ENCODE measurements around the gene RAPGEF4.

RAPGEF4 gene

DNA sequence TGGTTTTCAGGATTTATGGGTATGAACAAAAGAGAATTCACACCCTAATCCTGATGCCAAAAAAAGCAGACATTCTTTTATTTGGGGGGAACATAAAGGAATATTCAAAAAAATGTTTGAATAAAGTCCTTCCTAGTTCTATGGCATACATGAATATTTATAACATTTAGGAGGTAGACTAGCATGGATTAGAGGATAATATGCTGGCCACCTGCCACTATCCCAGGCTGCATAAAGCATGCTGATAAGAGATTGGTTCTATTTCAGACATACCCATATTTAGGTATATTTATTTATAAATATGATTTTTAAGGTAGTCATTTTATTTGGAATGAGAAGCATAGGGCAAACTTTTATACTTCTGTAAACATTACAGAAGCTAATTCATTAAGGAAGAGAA is 305.1 kb downstream of the RAPGEF4 start:
- DNase-seq (ENCODE audit: insufficient read length) = no peak
- TF ChIP-seq POLR2A (IDR thresholded peaks at IDR 0.05; ENCODE audit: low read depth, low read length) (no peak), POLR2AphosphoS5 (IDR thresholded peaks at IDR 0.05; ENCODE audit: low read depth, low read length) (no peak), TAF1 (IDR thresholded peaks at IDR 0.05; ENCODE audit: borderline replicate concordance, low read depth, low read length) (no peak)
- FAIRE-seq = no peak

DNA sequence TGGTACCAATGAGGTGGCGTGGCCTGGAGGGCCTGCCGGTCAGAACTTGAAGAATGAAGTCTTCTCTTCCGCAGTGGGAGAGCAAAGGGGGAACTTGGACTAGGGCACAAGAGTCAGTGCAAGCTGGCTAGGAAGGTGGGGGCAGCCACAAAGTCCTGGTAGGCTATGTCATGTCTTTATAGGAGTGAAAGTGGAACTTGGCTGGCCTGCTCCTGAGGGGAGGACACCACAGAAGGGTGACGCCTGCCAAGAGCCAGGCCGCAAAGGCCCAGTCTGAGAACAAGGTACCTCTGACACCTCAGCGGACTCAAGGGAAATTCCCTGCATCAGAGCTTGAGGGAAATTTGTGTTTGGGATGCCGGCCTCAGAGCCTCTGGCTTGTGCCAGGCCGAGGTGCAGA is 307.8 kb downstream of the RAPGEF4 start:
- TF ChIP-seq TAF1 (IDR thresholded peaks at IDR 0.05; ENCODE audit: borderline replicate concordance, low read depth, low read length) (no peak), POLR2AphosphoS5 (IDR thresholded peaks at IDR 0.05; ENCODE audit: low read depth, low read length) (no peak), POLR2A (IDR thresholded peaks at IDR 0.05; ENCODE audit: low read depth, low read length) (no peak)
- no peak for DNase-seq (ENCODE audit: insufficient read length)
- no peak for FAIRE-seq

DNA sequence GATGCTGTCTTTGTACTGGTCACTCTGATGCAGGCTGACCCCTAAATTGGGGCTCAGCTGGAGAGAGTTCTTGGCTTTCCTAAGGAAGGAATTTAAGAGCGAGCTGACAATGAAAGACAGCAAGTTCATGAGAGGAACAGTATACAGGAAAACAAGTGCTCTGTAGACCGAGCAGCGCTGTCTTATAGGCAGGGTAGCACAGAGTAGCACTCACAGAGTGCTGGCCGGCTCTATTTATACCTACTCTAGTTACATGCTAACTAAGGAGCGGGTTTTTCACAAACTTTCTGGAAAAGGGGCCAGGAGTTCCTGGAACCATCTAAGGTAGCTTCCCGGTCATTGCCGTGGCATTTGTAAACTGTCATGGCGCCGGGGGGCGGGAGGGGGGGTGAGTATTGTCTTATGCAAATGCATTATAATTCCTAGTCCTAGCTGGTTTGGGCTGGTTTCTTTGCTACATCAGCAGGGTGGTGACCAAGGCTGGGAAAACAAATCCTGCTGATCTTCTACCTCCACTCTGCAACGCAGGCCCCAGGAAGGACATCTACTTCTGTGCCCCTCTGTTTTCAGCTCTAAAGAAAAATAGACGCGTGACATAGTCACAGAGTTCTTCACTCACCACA is 308.4 kb downstream of the RAPGEF4 start:
- TF ChIP-seq TAF1 (IDR thresholded peaks at IDR 0.05; ENCODE audit: borderline replicate concordance, low read depth, low read length) (no peak), POLR2AphosphoS5 (IDR thresholded peaks at IDR 0.05; ENCODE audit: low read depth, low read length) (no peak), POLR2A (IDR thresholded peaks at IDR 0.05; ENCODE audit: low read depth, low read length) (no peak)
- FAIRE-seq (no peak), DNase-seq (ENCODE audit: insufficient read length) (no peak)

DNA sequence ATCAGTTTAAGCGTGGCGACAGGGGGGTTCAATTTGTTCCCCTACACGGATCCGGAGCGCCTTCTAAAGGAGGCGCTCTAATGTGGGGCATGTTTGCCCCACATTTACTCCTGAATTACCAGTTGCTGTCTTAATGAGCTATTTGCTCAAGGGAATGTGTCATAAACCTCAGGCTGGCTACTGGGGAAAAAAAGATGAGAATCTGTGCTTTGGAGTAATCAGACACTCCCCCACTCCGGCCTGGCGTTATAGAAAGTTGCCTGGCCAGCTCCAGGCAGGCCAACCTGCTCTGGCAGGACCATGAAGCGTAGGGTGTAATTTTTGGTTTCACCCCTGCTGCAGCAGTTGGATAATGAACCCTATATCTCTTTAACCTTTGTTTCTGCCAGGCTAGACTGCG is 309.0 kb downstream of the RAPGEF4 start:
- FAIRE-seq = no peak
- DNase-seq (ENCODE audit: insufficient read length) = no peak
- TF ChIP-seq TAF1 (IDR thresholded peaks at IDR 0.05; ENCODE audit: borderline replicate concordance, low read depth, low read length) (no peak), POLR2AphosphoS5 (IDR thresholded peaks at IDR 0.05; ENCODE audit: low read depth, low read length) (no peak), POLR2A (IDR thresholded peaks at IDR 0.05; ENCODE audit: low read depth, low read length) (no peak)

DNA sequence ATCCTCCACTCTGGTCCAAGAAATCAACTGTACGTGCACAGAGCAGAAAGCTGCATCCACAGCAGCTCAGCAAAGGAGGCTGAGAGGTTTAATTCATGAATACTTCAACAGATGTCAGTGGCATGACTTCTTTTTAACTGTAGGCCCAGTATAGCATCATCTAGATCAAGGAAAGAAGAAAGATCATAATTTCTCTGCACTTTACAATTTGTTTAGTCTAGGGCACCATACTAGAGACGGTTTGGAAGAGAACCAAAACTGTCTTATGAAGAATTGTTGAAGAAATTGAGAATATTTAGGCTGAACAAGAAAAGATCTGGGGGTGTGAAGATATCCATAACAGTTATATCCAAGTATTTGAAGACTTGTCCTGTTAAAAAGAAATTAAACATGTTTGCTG is 309.5 kb downstream of the RAPGEF4 start:
- FAIRE-seq = no peak
- no peak for DNase-seq (ENCODE audit: insufficient read length)
- TF ChIP-seq POLR2A (IDR thresholded peaks at IDR 0.05; ENCODE audit: low read depth, low read length) (no peak), POLR2AphosphoS5 (IDR thresholded peaks at IDR 0.05; ENCODE audit: low read depth, low read length) (no peak), TAF1 (IDR thresholded peaks at IDR 0.05; ENCODE audit: borderline replicate concordance, low read depth, low read length) (no peak)

DNA sequence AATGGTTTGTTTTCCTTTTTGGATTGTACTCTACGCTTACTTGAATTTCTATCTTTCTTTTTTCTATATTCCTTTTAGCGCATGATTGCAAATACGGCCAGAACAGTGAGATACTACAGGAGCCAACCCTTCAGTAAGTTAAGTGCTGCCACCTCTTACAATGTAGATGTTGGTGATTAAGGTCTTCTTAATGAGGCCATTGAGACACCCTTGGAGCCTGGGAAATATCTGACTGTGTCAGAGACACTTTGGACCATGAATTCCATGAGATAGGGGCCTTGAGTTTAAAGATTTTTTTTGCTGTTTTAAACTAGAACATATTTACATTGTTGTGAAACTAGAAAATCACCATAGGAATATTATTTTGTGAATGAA is 312.9 kb downstream of the RAPGEF4 start:
- no peak for FAIRE-seq
- TF ChIP-seq POLR2A (IDR thresholded peaks at IDR 0.05; ENCODE audit: low read depth, low read length) (no peak), POLR2AphosphoS5 (IDR thresholded peaks at IDR 0.05; ENCODE audit: low read depth, low read length) (no peak), TAF1 (IDR thresholded peaks at IDR 0.05; ENCODE audit: borderline replicate concordance, low read depth, low read length) (no peak)
- DNase-seq (ENCODE audit: insufficient read length) = no peak

DNA sequence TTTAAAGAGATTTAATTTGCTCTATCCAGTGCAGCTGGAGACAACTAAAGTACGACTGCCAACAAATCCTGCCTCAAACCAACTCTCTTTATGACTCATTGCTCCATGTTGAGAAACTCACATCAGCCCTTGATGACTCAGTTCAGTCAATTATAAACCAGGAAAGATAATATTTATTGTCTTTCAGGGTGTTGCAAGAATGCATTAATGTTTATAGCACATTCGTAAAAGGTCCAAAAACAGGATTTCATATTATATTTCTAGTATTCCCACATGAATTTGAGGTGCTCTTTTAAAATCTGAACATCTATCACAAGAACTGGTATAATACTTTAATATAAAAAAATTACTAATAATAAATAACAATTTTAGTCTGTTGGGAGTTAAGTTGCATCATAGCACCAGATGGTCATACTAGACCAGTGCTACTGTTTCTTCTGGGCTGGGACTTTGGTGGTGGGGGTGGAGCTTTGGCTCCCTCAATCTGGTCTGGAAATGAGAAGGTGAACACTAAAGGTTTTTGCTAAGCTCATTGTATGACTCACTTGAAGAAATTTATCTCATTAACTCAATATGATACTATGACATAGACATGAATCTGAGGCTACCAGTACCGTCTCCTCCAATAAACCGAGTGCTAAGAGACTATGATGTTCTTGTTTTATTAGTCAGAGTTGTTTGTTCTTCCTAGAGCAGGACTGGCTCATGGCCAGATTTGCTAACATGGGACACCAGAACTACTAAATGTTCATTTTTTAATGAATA is 313.4 kb downstream of the RAPGEF4 start:
- no peak for FAIRE-seq
- DNase-seq (ENCODE audit: insufficient read length) = peak; percentile 10
- TF ChIP-seq TAF1 (IDR thresholded peaks at IDR 0.05; ENCODE audit: borderline replicate concordance, low read depth, low read length) (no peak), POLR2AphosphoS5 (IDR thresholded peaks at IDR 0.05; ENCODE audit: low read depth, low read length) (no peak), POLR2A (IDR thresholded peaks at IDR 0.05; ENCODE audit: low read depth, low read length) (no peak)

DNA sequence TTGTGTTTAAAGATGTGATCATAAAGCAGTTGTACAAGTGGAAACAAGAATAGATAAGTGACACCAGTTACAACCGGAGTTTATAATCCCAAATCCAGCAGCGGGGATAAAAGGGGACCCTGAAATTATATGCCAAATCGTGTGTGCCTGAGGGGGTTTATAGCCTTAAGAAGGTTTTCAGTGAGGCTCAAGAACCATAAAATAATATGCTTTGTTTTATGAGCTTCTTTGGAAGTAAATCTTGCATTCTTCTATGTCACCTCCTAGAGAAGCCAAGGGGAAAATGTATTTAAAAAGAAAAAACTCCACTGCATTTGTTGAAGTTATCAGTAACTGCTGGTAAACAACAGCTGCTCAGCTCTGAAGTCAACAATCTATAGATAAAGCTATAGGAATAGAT is 314.2 kb downstream of the RAPGEF4 start:
- TF ChIP-seq TAF1 (IDR thresholded peaks at IDR 0.05; ENCODE audit: borderline replicate concordance, low read depth, low read length) (no peak), POLR2AphosphoS5 (IDR thresholded peaks at IDR 0.05; ENCODE audit: low read depth, low read length) (no peak), POLR2A (IDR thresholded peaks at IDR 0.05; ENCODE audit: low read depth, low read length) (no peak)
- no peak for FAIRE-seq
- no peak for DNase-seq (ENCODE audit: insufficient read length)

DNA sequence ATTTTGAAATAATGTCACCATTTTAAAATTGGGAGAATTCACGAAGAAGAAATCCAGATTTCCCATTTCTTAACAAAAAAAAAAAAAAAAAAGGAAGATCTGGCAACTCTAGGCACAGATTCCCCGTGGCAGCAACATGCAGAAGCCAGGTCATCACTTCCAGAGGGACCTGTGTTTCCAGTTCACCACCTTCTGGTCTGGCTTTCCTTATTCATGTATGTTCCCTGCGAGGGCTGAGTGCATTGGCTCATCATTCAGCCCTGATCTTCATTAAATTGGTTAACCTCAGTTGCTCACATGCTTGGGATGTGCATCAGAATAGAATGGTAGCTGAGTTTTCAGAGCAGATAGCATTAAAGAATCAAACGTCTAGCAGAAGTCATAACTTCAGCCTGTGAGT is 315.0 kb downstream of the RAPGEF4 start:
- DNase-seq (ENCODE audit: insufficient read length) = no peak
- TF ChIP-seq POLR2AphosphoS5 (IDR thresholded peaks at IDR 0.05; ENCODE audit: low read depth, low read length) = no peak
- no peak for TF ChIP-seq POLR2A (IDR thresholded peaks at IDR 0.05; ENCODE audit: low read depth, low read length)
- TF ChIP-seq TAF1 (IDR thresholded peaks at IDR 0.05; ENCODE audit: borderline replicate concordance, low read depth, low read length) = no peak
- FAIRE-seq = no peak

DNA sequence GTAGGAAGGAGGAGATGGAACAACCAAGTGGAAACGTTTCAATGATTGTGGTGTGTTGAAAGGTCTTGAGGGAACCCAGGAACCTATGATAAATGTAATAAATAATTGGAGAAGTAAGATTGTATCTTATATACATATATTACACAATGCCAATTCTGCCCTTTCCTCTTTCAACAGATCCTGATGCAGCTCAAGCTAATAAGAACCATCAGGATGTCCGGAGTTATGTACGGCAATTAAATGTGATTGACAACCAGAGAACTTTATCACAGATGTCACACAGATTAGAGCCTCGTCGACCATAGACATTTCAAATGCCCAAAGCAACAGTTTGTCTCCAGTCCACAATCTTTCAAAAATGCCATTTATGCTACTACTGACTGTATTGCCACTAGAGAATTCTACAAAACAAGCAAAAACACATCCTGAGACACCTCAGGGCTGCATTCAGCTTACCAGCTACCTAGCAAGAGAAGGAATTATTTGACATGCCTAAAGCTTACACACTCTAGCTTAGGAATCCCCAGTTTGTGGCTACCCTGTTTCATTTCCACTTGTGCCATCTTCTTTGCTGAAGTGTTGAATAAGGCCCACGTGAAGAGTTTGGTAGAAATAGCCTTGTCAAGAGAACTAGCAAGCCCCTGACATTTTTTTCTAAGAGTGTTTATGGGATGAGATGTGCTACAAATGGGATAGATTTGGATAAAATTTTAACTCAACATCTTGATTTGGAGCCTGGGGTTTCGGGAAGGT is 316.0 kb downstream of the RAPGEF4 start:
- DNase-seq (ENCODE audit: insufficient read length) = no peak
- no peak for FAIRE-seq
- TF ChIP-seq POLR2AphosphoS5 (IDR thresholded peaks at IDR 0.05; ENCODE audit: low read depth, low read length) (no peak), POLR2A (IDR thresholded peaks at IDR 0.05; ENCODE audit: low read depth, low read length) (no peak), TAF1 (IDR thresholded peaks at IDR 0.05; ENCODE audit: borderline replicate concordance, low read depth, low read length) (no peak)

DNA sequence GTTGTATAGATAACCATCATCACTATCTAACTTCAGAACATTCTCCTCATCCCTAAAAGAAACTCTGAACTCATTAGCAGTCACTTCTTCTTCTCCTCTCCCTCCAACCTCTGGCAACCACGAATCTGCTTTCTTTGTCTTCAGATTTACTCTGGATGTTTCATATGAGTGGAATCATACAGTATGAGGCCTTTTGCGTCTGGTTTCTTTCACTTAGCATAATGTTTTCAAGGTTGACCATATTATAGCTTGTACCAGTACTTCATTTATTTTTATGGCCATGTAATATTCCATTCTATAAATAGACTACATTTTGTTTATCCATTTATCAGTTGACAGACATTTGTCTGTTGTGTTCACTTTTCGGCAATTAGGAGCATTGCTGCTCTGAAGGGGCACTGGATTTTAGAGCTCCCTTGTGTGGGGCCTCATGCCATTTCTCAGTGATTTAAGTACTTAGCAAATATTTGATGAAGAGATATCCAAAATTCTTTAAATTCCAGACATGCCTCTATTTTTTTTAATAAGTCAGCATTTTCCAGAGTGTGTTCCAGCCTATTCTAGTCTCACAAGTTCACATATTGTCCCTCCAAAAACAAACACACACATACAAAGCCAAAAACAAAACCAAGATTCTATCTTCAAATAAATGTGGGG is 317.5 kb downstream of the RAPGEF4 start:
- DNase-seq (ENCODE audit: insufficient read length) = no peak
- TF ChIP-seq TAF1 (IDR thresholded peaks at IDR 0.05; ENCODE audit: borderline replicate concordance, low read depth, low read length) (no peak), POLR2A (IDR thresholded peaks at IDR 0.05; ENCODE audit: low read depth, low read length) (no peak), POLR2AphosphoS5 (IDR thresholded peaks at IDR 0.05; ENCODE audit: low read depth, low read length) (no peak)
- no peak for FAIRE-seq
